Middle frontal gyrus (tissue), 1 donor: ENCODE measurements around the gene ELAVL1.

ENCODE experiments used
- DNase-seq: peaks from one replicate; pipeline ENCODE4 v3.0.0-alpha.2; 2015; ENCODE audit warnings: low spot score; ENCODE audit errors: extremely low spot score

ELAVL1 gene

DNA sequence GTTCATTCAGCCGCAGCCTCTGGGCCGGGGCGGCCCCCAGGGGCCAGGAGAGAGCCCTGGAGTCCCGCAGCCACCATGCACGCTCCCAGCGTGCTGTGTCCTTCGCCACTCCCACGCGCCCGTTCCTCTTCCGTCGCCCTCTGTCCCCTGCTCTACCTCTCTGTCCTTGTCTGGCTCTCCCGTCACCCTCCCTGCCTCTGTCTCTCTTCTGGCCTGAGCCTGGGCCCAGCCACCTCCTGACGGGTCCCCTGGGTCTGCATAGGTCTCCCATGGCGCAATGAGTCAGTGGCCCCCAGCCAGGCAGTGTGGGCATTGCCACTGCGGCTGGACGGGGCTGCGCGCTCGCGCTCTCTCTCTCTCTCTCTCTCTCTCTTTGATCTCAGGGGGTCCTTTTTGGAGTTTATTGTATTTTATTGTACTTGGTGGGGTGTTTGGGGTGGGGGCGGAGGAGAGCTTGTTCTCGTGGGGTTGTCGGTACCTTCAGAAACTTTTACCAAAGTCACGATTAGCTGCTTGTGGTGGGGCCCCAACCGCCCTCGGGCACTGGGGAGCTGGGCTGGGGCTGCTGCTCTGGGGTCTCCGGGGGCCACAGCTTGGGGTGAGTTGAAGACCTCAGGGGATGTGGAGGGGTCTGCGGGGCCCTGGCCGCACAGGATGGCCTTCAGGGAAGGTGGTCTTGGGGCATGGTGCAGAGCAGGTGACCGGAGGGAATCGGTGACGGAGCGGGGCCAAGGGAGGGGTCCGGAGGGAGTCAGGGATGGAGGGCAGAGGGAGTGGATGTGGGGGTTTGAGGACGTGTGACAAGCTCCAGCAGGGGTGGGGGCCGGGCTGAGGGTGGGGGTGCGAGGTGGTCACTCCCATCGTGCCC is 92.5 kb downstream of the ELAVL1 start:
- no peak for DNase-seq

DNA sequence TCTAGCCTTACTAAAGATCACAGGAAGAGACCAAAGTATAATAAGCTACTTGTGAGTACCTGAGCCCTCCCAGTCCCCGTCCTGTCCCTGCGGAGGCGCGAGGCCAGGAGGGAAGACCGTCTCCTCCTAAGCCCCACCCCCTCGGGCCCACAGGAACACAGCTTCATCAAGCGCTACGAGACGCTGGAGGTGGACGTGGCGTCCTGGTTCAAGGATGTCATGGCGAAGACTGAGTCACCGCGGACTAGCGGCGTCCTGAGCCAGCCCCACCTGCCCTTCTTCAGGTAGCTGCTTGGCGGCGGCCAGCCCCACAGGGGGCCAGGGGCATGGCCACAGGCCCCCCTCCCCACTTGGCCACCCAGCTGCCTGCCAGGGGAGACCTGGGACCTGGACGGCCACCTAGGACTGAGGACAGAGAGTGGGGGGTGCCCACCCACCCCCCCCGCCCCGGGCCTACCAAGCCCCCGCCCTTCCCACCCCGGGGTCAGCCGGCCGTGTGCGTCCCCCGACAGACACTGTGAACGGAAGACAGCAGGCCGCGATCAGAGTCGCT is 93.2 kb downstream of the ELAVL1 start:
- DNase-seq = no peak

DNA sequence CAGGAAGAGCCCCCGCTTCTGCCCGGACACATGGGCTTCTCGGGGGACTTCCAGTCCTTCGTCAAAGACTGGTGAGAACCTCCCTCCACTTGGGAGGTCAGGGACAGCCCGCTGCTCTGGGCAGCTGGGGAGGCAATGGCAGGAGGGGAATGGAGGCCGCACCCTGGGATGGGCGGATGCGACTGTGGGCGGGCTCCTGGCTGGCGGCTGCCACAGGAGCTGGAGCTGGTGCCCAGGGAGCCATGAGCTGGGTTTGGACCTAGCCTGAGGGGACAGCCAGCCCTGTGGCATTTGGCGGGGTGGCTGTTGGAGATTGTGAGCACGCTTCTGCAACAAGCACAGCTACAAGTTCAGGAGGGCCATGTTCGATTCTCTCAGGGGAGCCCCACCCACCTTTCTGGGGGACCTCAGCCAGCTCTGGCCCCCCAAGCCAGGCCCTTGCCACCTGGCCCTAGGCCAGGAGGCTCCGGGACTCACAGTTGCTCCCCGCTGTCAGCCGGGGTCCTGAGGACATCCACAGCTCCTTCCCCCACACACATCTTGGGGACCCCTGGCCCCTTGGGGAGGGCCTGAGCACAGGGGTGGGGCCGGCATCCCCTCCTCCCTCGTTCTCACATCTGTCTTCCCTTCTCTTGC is 93.8 kb downstream of the ELAVL1 start:
- no peak for DNase-seq

DNA sequence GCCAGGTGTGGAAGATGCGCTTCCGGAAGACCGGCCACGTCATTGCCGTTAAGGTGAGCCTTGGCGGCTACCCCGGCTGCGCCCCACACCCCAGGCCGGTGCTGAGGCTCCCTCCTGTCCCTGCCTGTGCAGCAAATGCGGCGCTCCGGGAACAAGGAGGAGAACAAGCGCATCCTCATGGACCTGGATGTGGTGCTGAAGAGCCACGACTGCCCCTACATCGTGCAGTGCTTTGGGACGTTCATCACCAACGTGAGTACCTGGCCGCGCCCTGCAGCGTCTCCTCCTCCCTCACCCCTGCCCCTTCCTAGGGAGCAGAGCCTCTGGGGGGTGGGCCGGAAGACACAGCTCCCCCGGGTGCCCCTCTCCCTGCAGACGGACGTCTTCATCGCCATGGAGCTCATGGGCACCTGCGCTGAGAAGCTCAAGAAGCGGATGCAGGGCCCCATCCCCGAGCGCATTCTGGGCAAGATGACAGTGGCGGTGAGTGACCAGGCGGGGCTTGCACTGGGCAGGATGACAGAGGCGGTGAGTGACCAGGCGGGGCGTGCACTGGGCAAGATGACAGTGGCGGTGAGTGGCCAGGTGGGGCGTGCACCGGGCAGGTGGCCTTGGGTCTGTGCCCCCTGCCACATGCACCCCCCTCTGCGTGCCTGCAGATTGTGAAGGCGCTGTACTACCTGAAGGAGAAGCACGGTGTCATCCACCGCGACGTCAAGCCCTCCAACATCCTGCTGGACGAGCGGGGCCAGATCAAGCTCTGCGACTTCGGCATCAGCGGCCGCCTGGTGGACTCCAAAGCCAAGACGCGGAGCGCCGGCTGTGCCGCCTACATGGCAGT is 94.9 kb downstream of the ELAVL1 start:
- no peak for DNase-seq

DNA sequence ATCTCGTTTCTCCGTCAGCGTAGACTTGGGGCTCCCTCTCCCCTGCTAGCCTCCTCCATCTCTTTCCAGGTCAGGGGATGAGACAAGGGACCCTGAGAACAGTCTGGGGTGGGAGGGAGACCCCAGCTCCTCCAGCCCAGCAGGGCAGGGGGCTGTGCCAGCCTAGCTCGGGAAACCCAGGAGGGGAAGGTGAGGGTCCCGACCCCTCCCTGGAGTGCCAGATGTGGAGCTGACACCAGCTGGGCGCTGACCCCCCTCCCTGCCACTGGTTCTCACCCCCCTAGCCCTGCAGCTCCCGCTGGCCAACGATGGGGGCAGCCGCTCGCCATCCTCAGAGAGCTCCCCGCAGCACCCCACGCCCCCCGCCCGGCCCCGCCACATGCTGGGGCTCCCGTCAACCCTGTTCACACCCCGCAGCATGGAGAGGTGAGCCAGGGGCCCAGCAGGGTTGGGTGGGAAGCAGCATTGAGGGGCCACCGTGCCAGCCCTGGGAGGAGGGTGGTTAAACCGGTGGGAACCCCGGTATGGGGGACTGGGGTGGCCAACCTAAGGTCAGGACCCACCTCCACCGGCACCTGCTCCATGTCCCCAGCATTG is 95.9 kb downstream of the ELAVL1 start:
- DNase-seq = no peak

DNA sequence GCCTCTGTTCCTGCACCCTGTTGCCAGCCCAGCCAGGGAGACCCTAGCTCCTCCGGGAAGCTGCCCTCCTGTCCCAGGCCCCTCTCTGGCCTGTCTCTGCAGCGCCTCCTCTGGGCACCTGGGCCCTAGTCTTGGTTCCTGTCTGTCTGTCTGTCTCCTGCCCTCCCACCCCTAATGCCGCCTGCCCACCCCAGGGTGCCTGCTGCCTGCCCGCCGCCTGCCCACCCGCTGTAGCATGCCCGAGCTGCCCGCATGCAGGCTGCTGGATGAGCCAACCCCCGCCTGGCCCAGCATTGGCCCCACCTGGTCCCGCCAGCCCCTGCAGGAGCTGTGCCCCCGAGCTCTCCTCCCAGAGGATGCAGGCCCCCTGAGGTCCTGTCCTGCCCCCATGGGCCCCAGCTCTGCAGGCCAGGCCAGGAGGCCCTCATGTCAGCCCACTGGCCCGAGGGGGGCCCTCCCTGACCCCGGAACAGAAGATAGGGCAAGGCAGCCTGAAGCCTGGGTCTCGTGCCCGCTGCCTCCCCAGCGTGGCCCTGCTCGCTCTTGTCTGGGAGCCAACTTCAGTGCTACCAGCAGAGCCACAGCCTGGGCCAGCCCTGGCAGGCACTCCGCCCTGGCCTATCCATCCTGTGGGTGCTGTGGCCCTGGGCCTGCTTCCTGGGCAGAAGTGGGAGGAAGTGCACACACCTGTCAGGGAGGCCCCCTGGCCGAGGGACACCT is 96.5 kb downstream of the ELAVL1 start:
- DNase-seq = no peak
